ENCODE results near the gene AKR1B1. TPM values are rescaled to one million over a fixed set of nuclear protein-coding genes. Genes with fewer than 3 reads are reported as not detected.

AKR1B1 gene
- total RNA-seq, 2 experiments from 2014 or later, result 60.6 to 65.5 TPM

DNA sequence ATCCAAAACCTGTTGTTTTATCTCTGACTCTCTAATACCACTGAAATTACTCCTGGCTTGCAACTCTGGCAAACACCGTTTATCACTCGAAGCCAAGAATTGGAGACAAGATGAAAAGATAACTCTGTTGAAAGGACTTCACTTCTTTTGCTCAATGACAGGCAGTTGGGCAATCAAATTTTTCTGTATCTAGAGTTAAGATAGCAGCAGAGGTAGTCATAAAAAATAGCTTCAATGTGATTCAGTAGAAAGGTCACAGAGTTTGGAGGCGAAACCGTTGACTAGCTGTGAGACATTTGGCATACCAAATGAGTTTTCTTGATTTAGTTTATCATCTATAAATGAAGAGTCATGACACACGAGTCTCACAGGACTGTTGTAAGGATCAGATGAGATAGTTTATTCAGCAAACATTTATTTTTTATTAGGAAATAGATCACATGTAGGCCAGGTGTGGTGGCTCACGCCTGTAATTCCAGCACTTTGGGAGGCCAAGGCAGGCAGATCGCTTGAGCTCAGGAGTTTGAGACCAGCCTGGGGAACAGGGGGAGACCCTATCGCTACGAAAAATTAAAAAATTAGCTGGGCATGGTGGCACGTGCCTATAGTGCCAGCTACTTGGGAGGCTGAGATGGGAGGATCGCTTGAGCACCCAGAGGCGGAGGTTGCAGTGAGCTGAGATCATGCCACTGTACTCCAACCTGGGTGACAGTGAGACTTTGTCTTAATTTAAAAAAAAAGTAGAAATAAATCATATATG, 23.6 kb downstream of the AKR1B1 start:
- Mint-ChIP-seq H3K27me3 (no peaks in the 10 kb centered on the region), H3K36me3 (ENCODE audit: low read depth) (peaks cover 19% of the 10 kb centered on the region), H3K4me3 (no peak overlapping the region), H3K27ac (no peak overlapping the region), H3K4me1 (ENCODE audit: low read depth) (peaks cover 18% of the 10 kb centered on the region), H3K9me3 (peaks cover 5% of the 10 kb centered on the region)
- peaks cover 4% of the 10 kb centered on the region for H3K36me3 ChIP-seq (ENCODE audit: insufficient read depth, low read length)
- intact Hi-C loops (cut with DNase I, micrococcal nuclease), result loop anchor here in 1 of 2 experiments (10.0 kb wide), 1 partner anchor 519 kb away; no protein-coding TSS in a partner anchor
- CTCF ChIA-PET, result no interaction called here
- POLR2A ChIA-PET, result interaction anchor here (1.3 kb wide), 1 partner anchor 24 kb away, joined by 4 read pairs; the partner anchor contains the start of gene AKR1B1
- H3K27me3 ChIP-seq (ENCODE audit: control insufficient read depth in 1 of 2, insufficient read depth in 2 of 2, low read length in 2 of 2), result no peaks in the 10 kb centered on the region
- H3K4me3 ChIP-seq (ENCODE audit: low read length), result no peak overlapping the region
- no peak for ATAC-seq (ENCODE audit: poor library complexity)
- TF ChIP-seq, protein P1, sequence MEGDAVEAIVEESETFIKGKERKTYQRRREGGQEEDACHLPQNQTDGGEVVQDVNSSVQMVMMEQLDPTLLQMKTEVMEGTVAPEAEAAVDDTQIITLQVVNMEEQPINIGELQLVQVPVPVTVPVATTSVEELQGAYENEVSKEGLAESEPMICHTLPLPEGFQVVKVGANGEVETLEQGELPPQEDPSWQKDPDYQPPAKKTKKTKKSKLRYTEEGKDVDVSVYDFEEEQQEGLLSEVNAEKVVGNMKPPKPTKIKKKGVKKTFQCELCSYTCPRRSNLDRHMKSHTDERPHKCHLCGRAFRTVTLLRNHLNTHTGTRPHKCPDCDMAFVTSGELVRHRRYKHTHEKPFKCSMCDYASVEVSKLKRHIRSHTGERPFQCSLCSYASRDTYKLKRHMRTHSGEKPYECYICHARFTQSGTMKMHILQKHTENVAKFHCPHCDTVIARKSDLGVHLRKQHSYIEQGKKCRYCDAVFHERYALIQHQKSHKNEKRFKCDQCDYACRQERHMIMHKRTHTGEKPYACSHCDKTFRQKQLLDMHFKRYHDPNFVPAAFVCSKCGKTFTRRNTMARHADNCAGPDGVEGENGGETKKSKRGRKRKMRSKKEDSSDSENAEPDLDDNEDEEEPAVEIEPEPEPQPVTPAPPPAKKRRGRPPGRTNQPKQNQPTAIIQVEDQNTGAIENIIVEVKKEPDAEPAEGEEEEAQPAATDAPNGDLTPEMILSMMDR (IDR thresholded peaks at IDR 0.05), result no peak
- peaks cover 17% of the 10 kb centered on the region for H3K4me1 ChIP-seq (ENCODE audit: insufficient read depth, low read length)
- DNase-seq, result no peak
- H3K27ac ChIP-seq (ENCODE audit: low read depth in 1 of 2, low read length in 2 of 2), result no peak overlapping the region
- no peaks in the 10 kb centered on the region for H3K9me3 ChIP-seq (ENCODE audit: control insufficient read depth in 1 of 2, insufficient read depth in 1 of 2, low read length in 2 of 2)

DNA sequence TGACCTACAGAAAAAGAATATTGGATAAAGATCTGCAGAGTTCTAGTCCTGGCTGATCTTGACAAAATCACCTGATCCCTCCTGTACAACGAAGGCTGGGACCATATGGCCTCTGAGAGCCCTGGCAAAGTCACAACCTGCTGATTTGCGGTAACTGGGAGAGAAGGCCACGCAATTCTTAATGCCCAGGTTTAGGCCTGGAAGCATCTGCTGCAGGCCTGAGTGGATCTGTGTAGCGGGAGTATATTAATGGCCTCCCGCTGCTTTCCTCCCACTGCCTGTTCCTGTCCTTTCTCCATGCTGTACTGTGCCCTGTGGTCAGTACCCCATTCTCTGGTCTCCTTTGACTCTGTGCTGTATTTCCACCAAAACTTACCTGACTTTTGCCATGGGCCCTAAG, 24.2 kb downstream of the AKR1B1 start:
- Mint-ChIP-seq H3K4me3 (no peak overlapping the region), H3K27me3 (no peaks in the 10 kb centered on the region), H3K27ac (no peak overlapping the region), H3K9me3 (peaks cover 5% of the 10 kb centered on the region), H3K36me3 (ENCODE audit: low read depth) (peaks cover 13% of the 10 kb centered on the region), H3K4me1 (ENCODE audit: low read depth) (peaks cover 18% of the 10 kb centered on the region)
- Histone ChIP-seq H3K4me1 (ENCODE audit: insufficient read depth, low read length) (peaks cover 17% of the 10 kb centered on the region), H3K27ac (ENCODE audit: low read depth in 1 of 2, low read length in 2 of 2) (no peak overlapping the region), H3K36me3 (ENCODE audit: insufficient read depth, low read length) (no peaks in the 10 kb centered on the region), H3K9me3 (ENCODE audit: control insufficient read depth in 1 of 2, insufficient read depth in 1 of 2, low read length in 2 of 2) (no peaks in the 10 kb centered on the region), H3K4me3 (ENCODE audit: low read length) (no peak overlapping the region), H3K27me3 (ENCODE audit: control insufficient read depth in 1 of 2, insufficient read depth in 2 of 2, low read length in 2 of 2) (no peaks in the 10 kb centered on the region)
- intact Hi-C loops (cut with DNase I, micrococcal nuclease), result loop anchor here (5.0 to 10.0 kb wide), 2 partner anchors 518 to 520 kb away; no protein-coding TSS in a partner anchor
- DNase-seq (no peak), ATAC-seq (ENCODE audit: poor library complexity) (no peak)
- ChIA-PET CTCF (no interaction called here), POLR2A (interaction anchor here (1.3 kb wide), 1 partner anchor 24 kb away, joined by 4 read pairs; the partner anchor contains the start of gene AKR1B1)
- TF ChIP-seq, protein P1 (IDR thresholded peaks at IDR 0.05), result no peak

DNA sequence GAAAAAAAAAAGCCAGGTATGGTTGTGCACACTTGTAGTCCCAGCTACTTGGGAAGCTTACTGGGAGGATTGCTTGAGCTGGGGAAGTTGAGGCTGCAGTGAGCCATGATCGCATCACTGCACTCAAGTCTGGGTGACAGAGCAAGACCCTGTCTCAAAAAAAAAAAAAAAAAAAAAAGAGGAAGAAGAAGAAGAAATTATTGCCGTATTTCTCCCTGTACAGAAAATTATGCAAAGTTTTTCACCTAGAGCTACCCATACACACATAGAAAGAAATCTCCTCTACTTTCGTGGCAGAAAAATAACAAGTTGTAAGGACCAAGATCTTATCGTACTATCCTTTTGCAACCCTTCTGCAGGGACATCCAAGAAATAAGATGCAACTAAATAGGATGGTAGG, 25.5 kb downstream of the AKR1B1 start:
- ChIA-PET CTCF (interaction anchor here (1.6 to 2.9 kb wide), 4 partner anchors 25 to 173 kb away, joined by 8 to 27 read pairs (median 18); partner anchors contain the start of genes AKR1B1 and AKR1B15), POLR2A (interaction anchor here (1.5 to 1.9 kb wide), 3 partner anchors 26 to 114 kb away, joined by 8 to 30 read pairs (median 8); partner anchors contain the start of genes AKR1B1 and AKR1B15)
- ATAC-seq (ENCODE audit: poor library complexity), result no peak
- Histone ChIP-seq H3K27me3 (ENCODE audit: control insufficient read depth in 1 of 2, insufficient read depth in 2 of 2, low read length in 2 of 2) (no peaks in the 10 kb centered on the region), H3K36me3 (ENCODE audit: insufficient read depth, low read length) (no peaks in the 10 kb centered on the region), H3K4me1 (ENCODE audit: insufficient read depth, low read length) (peaks cover 17% of the 10 kb centered on the region), H3K27ac (ENCODE audit: low read depth in 1 of 2, low read length in 2 of 2) (no peak overlapping the region), H3K4me3 (ENCODE audit: low read length) (no peak overlapping the region), H3K9me3 (ENCODE audit: control insufficient read depth in 1 of 2, insufficient read depth in 1 of 2, low read length in 2 of 2) (no peaks in the 10 kb centered on the region)
- no peak overlapping the region for H3K4me3 Mint-ChIP-seq
- peaks cover 18% of the 10 kb centered on the region for H3K4me1 Mint-ChIP-seq (ENCODE audit: low read depth)
- no peaks in the 10 kb centered on the region for H3K27me3 Mint-ChIP-seq
- intact Hi-C loops (cut with DNase I, micrococcal nuclease), result loop anchor here (1.0 to 10.0 kb wide), 4 partner anchors 78 to 521 kb away; no protein-coding TSS in a partner anchor
- TF ChIP-seq, protein P1 (IDR thresholded peaks at IDR 0.05), result no peak
- H3K9me3 Mint-ChIP-seq, result peaks cover 2% of the 10 kb centered on the region
- no peak for DNase-seq
- no peak overlapping the region for H3K27ac Mint-ChIP-seq
- peaks cover under 1% of the 10 kb centered on the region for H3K36me3 Mint-ChIP-seq (ENCODE audit: low read depth)
